ENCODE data around the gene SCAMP2.

SCAMP2 gene

DNA sequence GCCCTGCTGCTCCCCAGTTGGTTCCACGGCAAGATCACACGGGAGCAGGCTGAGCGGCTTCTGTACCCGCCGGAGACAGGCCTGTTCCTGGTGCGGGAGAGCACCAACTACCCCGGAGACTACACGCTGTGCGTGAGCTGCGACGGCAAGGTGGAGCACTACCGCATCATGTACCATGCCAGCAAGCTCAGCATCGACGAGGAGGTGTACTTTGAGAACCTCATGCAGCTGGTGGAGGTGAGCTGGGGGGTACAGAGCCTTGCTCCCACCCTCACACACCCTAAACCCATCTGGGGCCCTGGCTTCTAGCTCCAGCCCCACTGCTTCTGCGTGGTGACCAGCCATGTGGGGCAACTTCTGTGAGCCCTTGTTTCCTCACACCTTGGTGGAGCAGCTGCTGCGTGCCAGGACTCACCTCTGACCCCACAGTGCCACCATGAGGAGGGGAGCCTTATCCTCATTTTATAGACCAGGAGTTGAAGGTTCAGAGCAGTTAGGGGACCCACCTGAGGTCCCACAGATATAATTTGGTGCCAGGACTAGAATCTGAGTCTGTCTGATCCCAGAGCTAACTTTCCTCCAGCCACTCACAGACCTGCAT lies 73.8 kb downstream of the SCAMP2 start:
- DNase-seq (ENCODE audit: low read depth in 2 of 2, low spot score in 1 of 2): no peak

- DNase-seq (ENCODE audit: low read depth in 2 of 2, low spot score in 1 of 2): no peak
Observed at GRCh38 chr15:74798388-74799254, 74.5 kb downstream of the SCAMP2 start.

- no peak for DNase-seq (ENCODE audit: low read depth in 2 of 2, low spot score in 1 of 2)
Observed at GRCh38 chr15:74795966-74796625, 77.1 kb downstream of the SCAMP2 start.

- DNase-seq (ENCODE audit: low read depth in 2 of 2, low spot score in 1 of 2): no peak
Observed at GRCh38 chr15:74794970-74795349, 78.2 kb downstream of the SCAMP2 start.

- DNase-seq (ENCODE audit: low read depth in 2 of 2, low spot score in 1 of 2): no peak
Observed at GRCh38 chr15:74794248-74794969, 78.8 kb downstream of the SCAMP2 start.

Measured in stimulated activated CD8-positive, alpha-beta memory T cell treated with anti-CD3 and anti-CD28 coated beads, Interleukin-4, amount 100 ng/mL, for 4 hours (primary cell).